Skin of body (tissue), 2 donors: ENCODE results near the gene SLC13A4. TPM values are rescaled to one million over a fixed set of nuclear protein-coding genes. Genes with fewer than 3 reads are reported as not detected.
A peak's percentile ranks its signal among the peaks of the same experiment; 100 is the strongest.
"Not testable (repeated sequence)": the region's sequence is repeated elsewhere in the genome, so short reads cannot be mapped to it uniquely, and the experiment has no call there.

Experiments
- DNase-seq: peaks from one replicate; lab custom pipeline; 2025; lab: John Stamatoyannopoulos, UW
- total RNA-seq: library from RNA; depleted of rRNA; stranded (reverse); fragments of >200 nt; gene quantifications from one replicate; pipeline ENCODE4 v1.2.3, GENCODE V29; 2014

SLC13A4 gene
- total RNA-seq, 1 donor from 2014 or later, result 0.10 TPM

GRCh38 chr7:135748770-135749169 lies 20.8 kb upstream of the SLC13A4 start, which contains the start of gene FAM180A:
TSS of gene FAM180A (minus strand) at chr7:135748813. CDS start at chr7:135748580, 233 bp downstream.
- DNase-seq, result peak; percentile 50

- DNase-seq, result no peak
Observed at GRCh38 chr7:135747366-135747765, 19.4 kb upstream of the SLC13A4 start.

GRCh38 chr7:135745703-135746312 lies 17.8 kb upstream of the SLC13A4 start:
- no peak for DNase-seq

- no peak for DNase-seq
Observed at GRCh38 chr7:135744938-135745702, 17.1 kb upstream of the SLC13A4 start.

- no peak for DNase-seq
Observed at GRCh38 chr7:135743907-135744731, 16.1 kb upstream of the SLC13A4 start.

GRCh38 chr7:135742371-135742770 lies 14.4 kb upstream of the SLC13A4 start:
- no peak for DNase-seq

- no peak for DNase-seq
Observed at GRCh38 chr7:135741905-135742304, 13.9 kb upstream of the SLC13A4 start.

GRCh38 chr7:135740889-135741288 lies 12.9 kb upstream of the SLC13A4 start:
- DNase-seq, result no peak

- DNase-seq, result not testable (repeated sequence)
Observed at GRCh38 chr7:135737306-135737647, 9.3 kb upstream of the SLC13A4 start.

GRCh38 chr7:135736586-135737305 lies 8.8 kb upstream of the SLC13A4 start:
- DNase-seq, result no peak

DNA sequence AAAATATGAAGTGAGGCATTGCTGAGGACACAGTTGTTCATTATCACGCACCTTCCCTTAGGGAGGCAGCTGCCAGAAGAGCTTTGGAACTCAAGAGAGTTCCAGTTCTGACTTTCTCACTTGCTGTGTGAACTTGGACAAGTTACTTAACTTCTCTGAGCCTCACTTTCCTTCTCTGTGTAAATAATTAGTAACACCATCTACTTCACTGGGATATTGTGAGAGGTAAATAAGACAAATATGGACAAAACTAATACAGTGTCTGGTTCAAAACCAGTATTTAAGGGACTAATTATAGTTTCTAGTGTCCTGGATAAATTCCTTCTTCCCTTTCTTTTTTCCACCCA lies 6.3 kb upstream of the SLC13A4 start:
- DNase-seq, result no peak

- DNase-seq, result no peak
Observed at GRCh38 chr7:135733603-135734342, 5.8 kb upstream of the SLC13A4 start.

GRCh38 chr7:135731131-135731530 lies 3.1 kb upstream of the SLC13A4 start:
- no peak for DNase-seq

GRCh38 chr7:135729230-135729629 lies 1.2 kb upstream of the SLC13A4 start:
- no peak for DNase-seq

- no peak for DNase-seq
Observed at GRCh38 chr7:135726911-135727673, 894 bp downstream of the SLC13A4 start.

- no peak for DNase-seq
Observed at GRCh38 chr7:135726276-135726788, 1.7 kb downstream of the SLC13A4 start.

DNA sequence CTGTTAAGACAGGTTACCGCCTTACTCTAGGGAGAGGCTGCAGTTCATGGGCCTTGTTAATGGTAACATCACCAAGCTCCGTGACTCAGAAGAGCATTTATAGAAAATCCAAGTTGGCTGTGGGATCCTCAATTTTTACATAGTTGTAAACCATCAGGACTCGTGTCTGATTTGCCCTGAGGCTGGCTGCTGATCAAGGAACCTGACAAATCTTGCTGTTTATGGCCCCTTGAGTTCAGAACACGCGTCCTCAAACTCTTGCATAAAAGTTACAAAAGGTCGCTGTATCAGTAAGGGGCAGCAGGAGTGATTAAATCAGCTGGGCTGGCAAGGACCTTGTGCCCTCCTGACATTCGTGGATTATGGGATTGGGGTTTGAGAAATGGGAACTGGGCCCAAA lies 4.6 kb downstream of the SLC13A4 start:
- DNase-seq, result no peak

- no peak for DNase-seq
Observed at GRCh38 chr7:135721198-135721820, 6.7 kb downstream of the SLC13A4 start.

DNA sequence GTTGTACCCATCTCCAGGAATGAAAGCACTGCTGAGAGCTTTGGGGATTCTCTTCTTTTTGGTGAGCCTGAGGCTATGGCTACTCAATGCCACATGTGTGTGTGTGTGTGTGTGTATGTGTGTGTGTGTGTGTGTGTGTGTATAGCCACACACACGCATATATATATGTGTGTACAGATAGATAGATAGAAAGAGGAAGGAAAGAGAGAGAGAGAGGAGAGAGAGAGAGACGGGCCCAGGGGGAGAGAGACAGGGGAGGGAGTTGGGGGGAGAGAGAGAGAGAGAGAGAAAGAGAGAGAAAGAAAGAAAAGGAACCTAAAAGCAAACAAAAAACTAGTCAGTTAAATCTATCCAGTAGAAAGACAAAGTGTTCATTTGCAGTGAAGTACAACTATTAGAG lies 8.3 kb downstream of the SLC13A4 start:
- no peak for DNase-seq
